K562 (cell line): ENCODE measurements around the gene QKI. TPM values are rescaled to one million over a fixed set of nuclear protein-coding genes. Genes with fewer than 3 reads are reported as not detected.

Experiments
- CXXC5 ChIP-seq: fragments of 250-450 bp; sonication (Bioruptor Pico); IDR thresholded peaks from 2 replicates; pipeline ENCODE4 v1.8.0; 2022; ENCODE audit warnings: inconsistent platforms, mild to moderate bottlenecking, moderate library complexity
- DMBX1 ChIP-seq: fragments of 250-450 bp; sonication (Bioruptor Pico); IDR thresholded peaks from 2 replicates; pipeline ENCODE4 v1.8.0; 2022; ENCODE audit warnings: inconsistent platforms, mild to moderate bottlenecking, moderate library complexity, borderline replicate concordance
- E2F1 ChIP-seq: sonication (generic); formaldehyde crosslinking; IDR thresholded peaks from 2 replicates; pipeline ENCODE4 v1.8.1; 2023; ENCODE audit warnings: mild to moderate bottlenecking, missing genetic modification reagents, moderate library complexity
- ETV6 ChIP-seq, 3 experiments: fragments of 150-350 bp in 1 of 3; sonication (generic) in 1 of 3; formaldehyde crosslinking in 1 of 3; IDR thresholded peaks; 2 replicates each; pipeline versions ENCODE4 v1.6.1 to v1.8.0; 2014 to 2022; ENCODE audit warnings: borderline replicate concordance in 2 of 3, low read depth in 2 of 3, antibody characterized with exemption in 1 of 3, low read length in 1 of 3, mild to moderate bottlenecking in 1 of 3, missing genetic modification reagents in 1 of 3
- EZH2 ChIP-seq: IDR thresholded peaks from 2 replicates; pipeline ENCODE4 v1.6.1; 2012; ENCODE audit warnings: low read depth, mild to moderate bottlenecking, inconsistent platforms, low read length, borderline replicate concordance
- TCFL5 ChIP-seq: fragments of 250-450 bp; sonication (Bioruptor Pico); conservative IDR thresholded peaks from 2 replicates; pipeline ENCODE4 v1.6.1; 2021; ENCODE audit warnings: mild to moderate bottlenecking, moderate library complexity, matching md5 sums
- ZMIZ1 ChIP-seq, 2 experiments: fragments of 150-350 bp in 1 of 2; IDR thresholded peaks; 2 replicates each; pipeline ENCODE4 v1.6.1; 2012 to 2016; ENCODE audit warnings: low read depth in 2 of 2, low read length in 2 of 2, mild to moderate bottlenecking in 1 of 2, moderate library complexity in 1 of 2
- ZNF589 ChIP-seq: fragments of 200-800 bp; sonication (Bioruptor generic); IDR thresholded peaks from 2 replicates; pipeline ENCODE4 v1.6.1; 2016; ENCODE audit warnings: low read depth, missing genetic modification characterization, missing compliant biosample characterization
- polyA plus RNA-seq, 8 experiments: library from polyadenylated mRNA; depleted of rRNA in 4 of 8; stranded (reverse) in 5 of 8; unstranded in 3 of 8; fragments of >200 nt; fragmentation: Nextera tagmentation in 2 of 8; fragmentation: Illumina TruSeq in 1 of 8; extraction: Ambion mirVana in 2 of 8; extraction: Trizol in 1 of 8; gene quantifications; 2 replicates each; pipeline versions ENCODE4 v1.2.1 to v1.2.3, GENCODE V29; 2011 to 2014; ENCODE audit warnings: inconsistent platforms in 1 of 8, missing spikeins in 1 of 8
- total RNA-seq, 7 experiments: library from RNA; depleted of rRNA in 6 of 7; stranded (reverse); fragments of >200 nt in 6 of 7; fragmentation: Illumina TruSeq in 2 of 7; extraction: Trizol in 2 of 7; gene quantifications; 2 replicates each; pipeline versions ENCODE4 v1.2.1 to v1.2.3, GENCODE V29; 2011 to 2021; ENCODE audit warnings: low replicate concordance in 1 of 7

QKI gene
- total and polyA plus RNA-seq, 9 of the 15 experiments (the other 6 are each of a cell fraction or from before 2014, with no cell fraction given) = 20.4 to 215 (median 123) TPM

- TF ChIP-seq ETV6 (IDR thresholded peaks at IDR 0.05; ENCODE audit: borderline replicate concordance in 1 of 2, low read depth in 2 of 2, low read length in 1 of 2) = no peak
- peak; percentile 89; the same call in 1 of the 2 replicates for TF ChIP-seq ETV6 (CRISPR knock-in tag; IDR thresholded peaks at IDR 0.05; ENCODE audit: borderline replicate concordance)
- no peak; a peak in 1 of 4 replicates for TF ChIP-seq ZMIZ1 (IDR thresholded peaks at IDR 0.05; ENCODE audit: low read depth in 2 of 2, low read length in 2 of 2)
- peak; percentile 98 for TF ChIP-seq CXXC5 (CRISPR knock-in tag)
- no peak; the same call in 1 of the 2 replicates for TF ChIP-seq E2F1 (CRISPR knock-in tag)
- no peak for TF ChIP-seq EZH2
- TF ChIP-seq DMBX1 = peak; percentile 65; the same call in 1 of the 2 replicates
- no peak for TF ChIP-seq TCFL5 (CRISPR knock-in tag)
- peak; percentile 54; the same call in 1 of the 2 replicates for TF ChIP-seq ZNF589 (CRISPR knock-in tag)
Measured at GRCh38 chr6:163413345-163414116, 987 bp upstream of the QKI start (continued).
